Kidney (tissue), 14 donors: ENCODE measurements around the gene SEMA5B. TPM values are rescaled to one million over a fixed set of nuclear protein-coding genes. Genes with fewer than 3 reads are reported as not detected.

ENCODE experiments used
- DNase-seq, 5 donors: peaks; one replicate each; pipeline ENCODE4 v3.0.0-alpha.2; 2013 to 2020
- FAIRE-seq: peaks from 2 replicates; lab custom pipeline; 2012; peaks lifted over from hg19 to GRCh38; lab: Jason Lieb, UNC
- H3K27ac ChIP-seq, 2 donors: one replicate each; pipeline ENCODE4 v1.7.0; 2013; ENCODE audit warnings: low read depth in 2 of 2, low read length in 2 of 2, inconsistent platforms in 1 of 2
- H3K27me3 ChIP-seq: one replicate; pipeline ENCODE4 v1.7.1; 2013; ENCODE audit warnings: low read length, inconsistent platforms; ENCODE audit not compliant: control insufficient read depth, insufficient read depth
- H3K36me3 ChIP-seq, 3 donors: one replicate each; pipeline versions ENCODE4 v1.7.0 to v1.7.1; 2013; ENCODE audit warnings: low read length in 3 of 3, control low read depth in 1 of 3, inconsistent platforms in 1 of 3; ENCODE audit not compliant: insufficient read depth in 3 of 3, control insufficient read depth in 2 of 3
- H3K4me1 ChIP-seq, 3 donors: one replicate each; pipeline versions ENCODE4 v1.7.0 to v1.7.1; 2013; ENCODE audit warnings: low read length in 3 of 3, inconsistent platforms in 1 of 3, low read depth in 1 of 3; ENCODE audit not compliant: control insufficient read depth in 2 of 3, insufficient read depth in 2 of 3
- H3K4me3 ChIP-seq, 3 donors: one replicate each; pipeline versions ENCODE4 v1.7.0 to v1.8.1; 2013; ENCODE audit warnings: low read length in 3 of 3, control low read depth in 1 of 3, inconsistent platforms in 1 of 3
- H3K9ac ChIP-seq, 3 donors: one replicate each; pipeline versions ENCODE4 v1.7.0 to v1.7.1; 2013; ENCODE audit warnings: low read length in 3 of 3, control low read depth in 1 of 3, inconsistent platforms in 1 of 3
- H3K9me3 ChIP-seq, 3 donors: one replicate each; pipeline versions ENCODE4 v1.7.0 to v1.7.1; 2013; ENCODE audit warnings: low read length in 3 of 3, control low read depth in 1 of 3, inconsistent platforms in 1 of 3; ENCODE audit not compliant: control insufficient read depth in 2 of 3, insufficient read depth in 1 of 3
- intact Hi-C: fragments of 100-400 bp; cut with DNase I; formaldehyde crosslinking; loops from one replicate; pipeline ENCODE4 v1.11.1; 2022
- polyA plus RNA-seq: library from polyadenylated mRNA; stranded (reverse); fragments of 350-450 nt; fragmentation: Illumina TruSeq; extraction: RNeasy Lipid Tissue Mini Kit (QIAGEN cat#74804); gene quantifications from one replicate; pipeline ENCODE4 v1.2.3, GENCODE V29; 2014; ENCODE audit warnings: low read depth, low replicate concordance; ENCODE audit not compliant: insufficient read depth
- total RNA-seq: library from RNA; stranded (reverse); fragmentation: NEBNext Ultra II Directional; extraction: Animal tissue kit (Norgen Biotek cat#: 25700); gene quantifications from one replicate; pipeline ENCODE4 v1.2.1, GENCODE V29; 2021
- TF ChIP-seq, protein P1 (sequence below): IDR thresholded peaks from 3 replicates; pipeline ENCODE4 v1.5.1; 2012; ENCODE audit warnings: mild to moderate bottlenecking, moderate library complexity, borderline replicate concordance; ENCODE audit not compliant: insufficient read depth; ENCODE audit errors: extremely low read depth
- donor health status: control.
- donor health status: control.
- donor health status: control.
- donor health status: control.
- donor health status: control.
- donor health status: DM: yes; HTN: yes; CAD: no.
- donor health status: Normal renal cell carcinoma (clear cell type).

SEMA5B gene
- total and polyA plus RNA-seq, 2 donors from 2014 or later: 6.6 to 8.4 TPM

- no peak for FAIRE-seq
- H3K4me1 ChIP-seq: peaks cover 0 to 10% (median 8%) of the 10 kb centered on the region in 3 donors
- intact Hi-C loops: no loop called here
- H3K27me3 ChIP-seq: no peaks in the 10 kb centered on the region
- H3K27ac ChIP-seq: no peak overlapping the region
- peak in 2 of 5 donors; percentile 76 to 86 for DNase-seq
- TF ChIP-seq, protein P1, sequence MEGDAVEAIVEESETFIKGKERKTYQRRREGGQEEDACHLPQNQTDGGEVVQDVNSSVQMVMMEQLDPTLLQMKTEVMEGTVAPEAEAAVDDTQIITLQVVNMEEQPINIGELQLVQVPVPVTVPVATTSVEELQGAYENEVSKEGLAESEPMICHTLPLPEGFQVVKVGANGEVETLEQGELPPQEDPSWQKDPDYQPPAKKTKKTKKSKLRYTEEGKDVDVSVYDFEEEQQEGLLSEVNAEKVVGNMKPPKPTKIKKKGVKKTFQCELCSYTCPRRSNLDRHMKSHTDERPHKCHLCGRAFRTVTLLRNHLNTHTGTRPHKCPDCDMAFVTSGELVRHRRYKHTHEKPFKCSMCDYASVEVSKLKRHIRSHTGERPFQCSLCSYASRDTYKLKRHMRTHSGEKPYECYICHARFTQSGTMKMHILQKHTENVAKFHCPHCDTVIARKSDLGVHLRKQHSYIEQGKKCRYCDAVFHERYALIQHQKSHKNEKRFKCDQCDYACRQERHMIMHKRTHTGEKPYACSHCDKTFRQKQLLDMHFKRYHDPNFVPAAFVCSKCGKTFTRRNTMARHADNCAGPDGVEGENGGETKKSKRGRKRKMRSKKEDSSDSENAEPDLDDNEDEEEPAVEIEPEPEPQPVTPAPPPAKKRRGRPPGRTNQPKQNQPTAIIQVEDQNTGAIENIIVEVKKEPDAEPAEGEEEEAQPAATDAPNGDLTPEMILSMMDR: no peak
- no peaks in the 10 kb centered on the region for H3K36me3 ChIP-seq
- no peak overlapping the region for H3K4me3 ChIP-seq
- no peak overlapping the region for H3K9ac ChIP-seq
- H3K9me3 ChIP-seq: no peaks in the 10 kb centered on the region
Measured at GRCh38 chr3:122969585-122970469, 57.7 kb downstream of the SEMA5B start.

- no peak for FAIRE-seq
- H3K9me3 ChIP-seq: no peaks in the 10 kb centered on the region
- no peaks in the 10 kb centered on the region for H3K27me3 ChIP-seq
- intact Hi-C loops: no loop called here
- DNase-seq: no peak
- H3K27ac ChIP-seq: no peak overlapping the region
- H3K4me1 ChIP-seq: peaks cover 0 to 10% (median 3%) of the 10 kb centered on the region in 3 donors
- H3K36me3 ChIP-seq: no peaks in the 10 kb centered on the region
- TF ChIP-seq, protein P1: no peak
- no peak overlapping the region for H3K4me3 ChIP-seq
- no peak overlapping the region for H3K9ac ChIP-seq
Measured at GRCh38 chr3:122967765-122968164, 59.8 kb downstream of the SEMA5B start.

GRCh38 chr3:122967356-122967755 is 60.2 kb downstream of the SEMA5B start:
- H3K36me3 ChIP-seq: no peaks in the 10 kb centered on the region
- peaks cover 0 to 10% (median 3%) of the 10 kb centered on the region in 3 donors for H3K4me1 ChIP-seq
- H3K27ac ChIP-seq: no peak overlapping the region
- intact Hi-C loops: no loop called here
- H3K27me3 ChIP-seq: no peaks in the 10 kb centered on the region
- DNase-seq: no peak
- H3K4me3 ChIP-seq: no peak overlapping the region
- TF ChIP-seq, protein P1: no peak
- no peak for FAIRE-seq
- H3K9me3 ChIP-seq: no peaks in the 10 kb centered on the region
- H3K9ac ChIP-seq: no peak overlapping the region
